HCT116 (cell line): Measurements from ENCODE around the gene HOXD1. TPM values are rescaled to one million over a fixed set of nuclear protein-coding genes. Genes with fewer than 3 reads are reported as not detected.

ENCODE experiments used
- ATAC-seq: fragments of 200-7000 bp; cut with Tn5 transposase; 2 replicates; pipeline ENCODE4 v1.9.1; 2020; ENCODE audit warnings: mild to moderate bottlenecking, moderate library complexity
- BruUV-seq: library from RNA; stranded (reverse); fragments of 400-500 nt; replicated peaks from 2 replicates; lab custom pipeline; 2021; lab: Mats Ljungman, UMichigan
- CTCF ChIA-PET: fragments of 300-600 bp; sonication (Branson Sonifier 250); formaldehyde crosslinking; loops from one replicate; lab custom pipeline; 2021; ENCODE audit warnings: antibody characterized with exemption; lab: Charles Lee
- POLR2A ChIA-PET: fragments of 300-600, 350-600 bp; sonication (Branson Sonifier 250); formaldehyde crosslinking; loops from one replicate; lab custom pipeline; 2021; ENCODE audit warnings: antibody characterized with exemption; lab: Charles Lee
- RAD21 ChIA-PET, 2 experiments: fragments of 300-600 bp; sonication (Branson Sonifier 250); formaldehyde crosslinking; loops; one replicate each; lab custom pipeline; 2023; ENCODE audit warnings: low total read pairs in 2 of 2; ENCODE audit not compliant: uncharacterized antibody in 2 of 2, unreplicated experiment in 2 of 2, low non-redundant PET in 1 of 2; lab: Charles Lee
- DNase-seq: peaks from one replicate; pipeline ENCODE4 v3.0.0-alpha.2; 2010; ENCODE audit warnings: low read depth, low spot score
- H2AFZ ChIP-seq: fragments of 200-600 bp; shearing (Covaris generic), sonication (generic); 2 replicates; pipeline ENCODE4 v1.6.1; 2017; ENCODE audit warnings: low read depth, mixed run types, mixed read lengths, antibody characterized with exemption, low read length; ENCODE audit not compliant: poor library complexity, severe bottlenecking
- H3K27ac ChIP-seq: 2 replicates; pipeline ENCODE4 v1.5.1; 2012; ENCODE audit warnings: low read depth, low read length
- H3K27me3 ChIP-seq: fragments of 200-600 bp; sonication (generic); 2 replicates; pipeline ENCODE4 v1.6.1; 2016; ENCODE audit warnings: mixed run types, low read length, mixed read lengths; ENCODE audit not compliant: insufficient read depth
- H3K36me3 ChIP-seq, 2 experiments: fragments of 200-500 bp in 1 of 2; fragments of 200-600 bp in 1 of 2; sonication (Bioruptor generic) in 1 of 2; sonication (generic) in 1 of 2; 2 replicates each; pipeline versions ENCODE4 v1.5.1 to v1.6.1; 2014 to 2016; ENCODE audit warnings: low read length in 2 of 2, inconsistent platforms in 1 of 2, mixed read lengths in 1 of 2, mixed run types in 1 of 2; ENCODE audit not compliant: insufficient read depth in 2 of 2, control insufficient read depth in 1 of 2
- H3K4me1 ChIP-seq, 2 experiments: fragments of 200-600 bp in 1 of 2; sonication (generic) in 1 of 2; 2 replicates each; pipeline versions ENCODE4 v1.5.1 to v1.6.1; 2012 to 2017; ENCODE audit warnings: low read length in 2 of 2, inconsistent platforms in 1 of 2, mild to moderate bottlenecking in 1 of 2, mixed read lengths in 1 of 2, mixed run types in 1 of 2, moderate library complexity in 1 of 2; ENCODE audit not compliant: insufficient read depth in 2 of 2, control insufficient read depth in 1 of 2
- H3K4me2 ChIP-seq: fragments of 200-600 bp; sonication (generic); 2 replicates; pipeline ENCODE4 v1.6.1; 2017; ENCODE audit warnings: mixed run types, low read length, mixed read lengths
- H3K4me3 ChIP-seq, 2 experiments: fragments of 200-600 bp in 1 of 2; sonication (generic) in 1 of 2; replicated peaks in 1 of 2; 2 replicates each; pipeline ENCODE4 v1.5.1; 2011 to 2016; ENCODE audit warnings: low read length in 2 of 2, control low read depth in 1 of 2, low read depth in 1 of 2, mild to moderate bottlenecking in 1 of 2, mixed read lengths in 1 of 2, mixed run types in 1 of 2
- H3K79me2 ChIP-seq: fragments of 200-600 bp; sonication (generic); 2 replicates; pipeline ENCODE4 v1.6.1; 2017; ENCODE audit warnings: mild to moderate bottlenecking, mixed run types, low read length, moderate library complexity, mixed read lengths; ENCODE audit not compliant: insufficient read depth
- H3K9ac ChIP-seq: fragments of 200-600 bp; sonication (generic); 2 replicates; pipeline ENCODE4 v1.6.1; 2016; ENCODE audit warnings: low read length, mixed read lengths
- H3K9me2 ChIP-seq: fragments of 200-600 bp; sonication (generic), shearing (Covaris generic); 2 replicates; pipeline ENCODE4 v1.6.1; 2017; ENCODE audit warnings: mixed run types, mild to moderate bottlenecking, moderate library complexity; ENCODE audit not compliant: insufficient read depth
- H3K9me3 ChIP-seq, 2 experiments: fragments of 200-500 bp in 1 of 2; fragments of 200-600 bp in 1 of 2; sonication (Bioruptor generic) in 1 of 2; sonication (generic) in 1 of 2; 2 replicates each; pipeline ENCODE4 v1.6.1; 2014 to 2017; ENCODE audit warnings: low read length in 2 of 2, mixed read lengths in 2 of 2, inconsistent platforms in 1 of 2, low read depth in 1 of 2, mild to moderate bottlenecking in 1 of 2, mixed run types in 1 of 2, moderate library complexity in 1 of 2; ENCODE audit not compliant: control insufficient read depth in 1 of 2, insufficient read depth in 1 of 2
- H4K20me1 ChIP-seq: fragments of 200-600 bp; sonication (generic), shearing (Covaris generic); 2 replicates; pipeline ENCODE4 v1.6.1; 2017; ENCODE audit warnings: mixed run types, mild to moderate bottlenecking, moderate library complexity; ENCODE audit not compliant: insufficient read depth
- ATF3 ChIP-seq: IDR thresholded peaks from 2 replicates; pipeline ENCODE4 v1.6.1; 2012
- CBX3 ChIP-seq: IDR thresholded peaks from 2 replicates; pipeline ENCODE4 v1.6.1; 2012; ENCODE audit warnings: low read depth
- CTCF ChIP-seq, 3 experiments: fragments of 200-600 bp in 1 of 3; sonication (generic) in 1 of 3; IDR thresholded peaks in 2 of 3; conservative IDR thresholded peaks in 1 of 3; 2 replicates each; pipeline ENCODE4 v1.5.1; 2012 to 2017; ENCODE audit warnings: low read depth in 2 of 3, low read length in 2 of 3, antibody characterized with exemption in 1 of 3, borderline replicate concordance in 1 of 3, control low read depth in 1 of 3, mild to moderate bottlenecking in 1 of 3, mixed read lengths in 1 of 3, mixed run types in 1 of 3, moderate library complexity in 1 of 3; ENCODE audit not compliant: insufficient read depth in 1 of 3
- ELF1 ChIP-seq: IDR thresholded peaks from 2 replicates; pipeline ENCODE4 v1.6.1; 2012; ENCODE audit warnings: low read depth, borderline replicate concordance
- EZH2phosphoT487 ChIP-seq: fragments of 200-600 bp; IDR thresholded peaks from 2 replicates; pipeline ENCODE4 v1.6.1; 2018; ENCODE audit warnings: antibody characterized with exemption, borderline replicate concordance
- FOSL1 ChIP-seq: IDR thresholded peaks from 2 replicates; pipeline ENCODE4 v1.6.1; 2012; ENCODE audit warnings: low read depth
- JUND ChIP-seq: IDR thresholded peaks from 2 replicates; pipeline ENCODE4 v1.6.1; 2012
- MAX ChIP-seq: IDR thresholded peaks from 2 replicates; pipeline ENCODE4 v1.6.1; 2012
- POLR2AphosphoS5 ChIP-seq: IDR thresholded peaks from 2 replicates; pipeline ENCODE4 v1.6.1; 2011; ENCODE audit warnings: mild to moderate bottlenecking, low read depth, low read length, moderate library complexity
- RAD21 ChIP-seq: IDR thresholded peaks from 2 replicates; pipeline ENCODE4 v1.6.1; 2012; ENCODE audit warnings: low read depth, mild to moderate bottlenecking
- REST ChIP-seq: IDR thresholded peaks from 2 replicates; pipeline ENCODE4 v1.6.1; 2012; ENCODE audit warnings: low read depth
- SIN3A ChIP-seq: IDR thresholded peaks from 2 replicates; pipeline ENCODE4 v1.6.1; 2012; ENCODE audit warnings: low read depth
- SP1 ChIP-seq: IDR thresholded peaks from 2 replicates; pipeline ENCODE4 v1.6.1; 2012; ENCODE audit warnings: low read depth
- SRF ChIP-seq: IDR thresholded peaks from 2 replicates; pipeline ENCODE4 v1.6.1; 2012; ENCODE audit warnings: low read depth
- TCF7L2 ChIP-seq: IDR thresholded peaks from 2 replicates; pipeline ENCODE4 v1.7.0; 2011; ENCODE audit warnings: borderline replicate concordance, inconsistent platforms; ENCODE audit not compliant: insufficient read depth, insufficient read length; ENCODE audit errors: extremely low read depth
- YY1 ChIP-seq: IDR thresholded peaks from 2 replicates; pipeline ENCODE4 v1.6.1; 2011; ENCODE audit warnings: low read length, low read depth, moderate library complexity, mild to moderate bottlenecking; ENCODE audit not compliant: insufficient replicate concordance; ENCODE audit errors: extremely low read depth
- ZBTB33 ChIP-seq: IDR thresholded peaks from 2 replicates; pipeline ENCODE4 v1.6.1; 2011; ENCODE audit warnings: mild to moderate bottlenecking, low read length, moderate library complexity; ENCODE audit not compliant: insufficient replicate concordance; ENCODE audit errors: extremely low read depth
- ZFX ChIP-seq: fragments of 450-650 bp; IDR thresholded peaks from 2 replicates; pipeline ENCODE4 v1.6.1; 2017
- ZNF274 ChIP-seq: fragments of 200-500 bp; sonication (Bioruptor generic); IDR thresholded peaks from 2 replicates; pipeline ENCODE4 v1.6.1; 2014; ENCODE audit warnings: mild to moderate bottlenecking, low read depth, low read length, inconsistent platforms
- intact Hi-C: fragments of 100-400 bp; cut with micrococcal nuclease; formaldehyde crosslinking; loops from 2 replicates; pipeline ENCODE4 v1.10.0; 2022
- total RNA-seq: library from RNA; stranded (reverse); gene quantifications from one replicate; pipeline ENCODE4 v1.2.1, GENCODE V29; 2021; ENCODE audit not compliant: unreplicated experiment

The HOXD1 gene
- total RNA-seq, 1 experiment from 2014 or later = not detected

GRCh38 chr2:176178038-176178756 lies 10.3 kb upstream of the HOXD1 start:
- H3K4me3 ChIP-seq = no peak overlapping the region
- POLR2A ChIA-PET = no interaction called here

More at GRCh38 chr2:176178038-176178756, 10.3 kb upstream of the HOXD1 start:
- Histone ChIP-seq H3K27me3 (no peaks in the 10 kb centered on the region), H3K9me3 (no peaks in the 10 kb centered on the region), H2AFZ (no peak overlapping the region), H3K79me2 (no peaks in the 10 kb centered on the region), H3K4me1 (no peaks in the 10 kb centered on the region), H3K9ac (no peak overlapping the region), H4K20me1 (no peaks in the 10 kb centered on the region), H3K4me2 (no peak overlapping the region), H3K27ac (no peak overlapping the region), H3K36me3 (no peaks in the 10 kb centered on the region), H3K9me2 (no peaks in the 10 kb centered on the region)
- ChIA-PET RAD21 (no interaction called here), CTCF (no interaction called here)
- no peak for TF ChIP-seq RAD21
- TF ChIP-seq MAX = no peak
- TF ChIP-seq ZBTB33 = no peak
- no peak for TF ChIP-seq REST
- no peak for TF ChIP-seq SIN3A
- no peak for TF ChIP-seq ELF1
- TF ChIP-seq SRF = no peak
- no peak for TF ChIP-seq CTCF (IDR thresholded peaks at IDR 0.05 in 2 of 3, conservative IDR thresholded peaks at IDR 0.05 in 1 of 3; ENCODE audit: borderline replicate concordance in 1 of 3, insufficient read depth in 1 of 3, low read depth in 2 of 3, low read length in 2 of 3)
- TF ChIP-seq ZNF274 = no peak
- no peak for TF ChIP-seq ATF3
- no peak for TF ChIP-seq SP1
- no peak for TF ChIP-seq EZH2phosphoT487
- TF ChIP-seq TCF7L2 = no peak
- TF ChIP-seq JUND = no peak
- no peak for TF ChIP-seq ZFX
- no peak for TF ChIP-seq YY1
- no peak for TF ChIP-seq FOSL1
- no peak for TF ChIP-seq CBX3
- no peak for TF ChIP-seq POLR2AphosphoS5
- BruUV-seq = no TSS peak
- DNase-seq = no peak
- ATAC-seq = no peak
- intact Hi-C loops = no loop called here
